ENCODE data around the gene NHSL1. TPM values are rescaled to one million over a fixed set of nuclear protein-coding genes. Genes with fewer than 3 reads are reported as not detected.
A peak's percentile ranks its signal among the peaks of the same experiment; 100 is the strongest.

NHSL1 gene
- total RNA-seq, 1 donor from 2014 or later = 71.3 TPM

DNA sequence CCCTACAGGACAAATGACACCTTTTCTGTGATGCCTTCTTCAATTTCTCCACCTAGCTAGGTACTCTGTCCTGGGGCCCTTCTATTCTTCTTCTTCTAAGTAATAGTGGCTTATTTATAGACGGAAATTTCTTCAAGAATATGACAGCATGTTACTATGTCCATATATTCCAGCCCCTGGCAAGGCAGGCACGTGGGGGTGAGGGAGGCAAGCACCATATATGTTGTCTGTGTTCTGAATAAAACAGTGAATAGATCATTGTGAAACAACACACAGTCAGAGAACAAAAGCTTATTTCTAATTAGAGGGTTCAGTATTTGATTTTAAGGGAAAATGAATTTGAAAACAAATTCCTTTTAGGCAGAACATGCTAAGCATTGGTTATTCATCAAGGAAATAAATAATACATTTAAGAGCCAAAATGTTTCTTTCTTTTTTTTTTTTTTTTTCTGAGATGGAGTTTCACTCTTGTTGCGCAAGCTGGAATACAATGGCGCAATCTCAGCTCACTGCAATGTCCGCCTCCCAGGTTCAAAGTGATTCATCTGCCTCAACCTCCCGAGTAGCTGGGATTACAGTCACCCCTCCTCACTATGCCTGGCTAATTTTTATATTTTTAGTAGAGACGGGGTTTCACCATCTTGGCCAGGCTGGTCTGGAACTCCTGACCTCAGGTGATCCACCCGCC is 89.1 kb downstream of the NHSL1 start:
- FAIRE-seq (no peak), DNase-seq (ENCODE audit: low spot score in 2 of 2) (no peak)

DNA sequence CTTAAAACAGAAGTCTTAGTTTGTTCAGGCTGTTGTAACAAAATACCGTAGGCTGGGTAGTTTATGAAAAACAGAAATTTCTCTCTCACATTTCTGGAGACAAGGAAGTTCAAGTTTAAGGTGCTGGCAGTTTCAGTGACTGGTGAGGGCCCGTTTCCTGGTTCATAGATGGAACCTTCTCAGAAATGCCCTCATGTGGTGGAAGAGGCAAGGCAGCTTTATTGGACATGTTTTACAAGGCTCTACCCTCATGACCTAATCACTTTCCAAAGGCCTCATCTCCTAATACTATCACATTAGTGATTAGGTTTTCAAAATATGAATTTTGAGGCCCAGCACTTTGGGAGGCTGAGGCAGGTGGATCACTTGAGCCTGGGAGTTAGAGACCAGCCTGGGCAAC is 92.9 kb downstream of the NHSL1 start:
- FAIRE-seq = no peak

DNA sequence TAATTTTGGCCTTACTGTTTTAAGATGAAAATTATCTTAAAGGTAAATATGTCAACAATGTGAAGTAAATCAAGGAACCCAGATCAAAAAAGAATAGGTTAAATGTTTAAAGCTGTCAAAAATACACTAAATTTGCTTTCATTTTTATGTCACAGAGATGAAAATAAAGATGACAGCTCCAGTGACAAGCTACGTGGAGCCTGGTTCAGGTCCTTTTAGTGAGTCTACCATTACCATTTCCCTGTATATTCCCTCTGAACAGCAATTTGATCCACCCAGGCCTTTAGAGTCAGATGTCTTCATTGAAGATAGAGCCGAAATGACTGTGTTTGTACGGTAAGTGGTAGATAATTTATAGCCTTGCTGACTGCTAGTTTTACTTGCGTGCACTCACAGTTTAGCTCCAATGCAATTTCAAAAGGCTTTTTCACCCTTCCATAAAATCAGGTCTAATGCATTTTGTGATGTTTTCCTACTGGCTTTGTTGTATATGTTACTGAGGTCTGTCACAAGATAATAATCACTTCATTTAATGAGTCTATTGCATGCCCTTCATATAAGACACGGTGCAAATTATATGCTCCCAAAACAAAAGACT is 93.4 kb downstream of the NHSL1 start:
- FAIRE-seq (no peak), DNase-seq (ENCODE audit: low spot score in 2 of 2) (no peak)

More for the DNA sequence above, 92.9 kb downstream of the NHSL1 start:
- DNase-seq (ENCODE audit: low spot score in 2 of 2) = no peak

DNA sequence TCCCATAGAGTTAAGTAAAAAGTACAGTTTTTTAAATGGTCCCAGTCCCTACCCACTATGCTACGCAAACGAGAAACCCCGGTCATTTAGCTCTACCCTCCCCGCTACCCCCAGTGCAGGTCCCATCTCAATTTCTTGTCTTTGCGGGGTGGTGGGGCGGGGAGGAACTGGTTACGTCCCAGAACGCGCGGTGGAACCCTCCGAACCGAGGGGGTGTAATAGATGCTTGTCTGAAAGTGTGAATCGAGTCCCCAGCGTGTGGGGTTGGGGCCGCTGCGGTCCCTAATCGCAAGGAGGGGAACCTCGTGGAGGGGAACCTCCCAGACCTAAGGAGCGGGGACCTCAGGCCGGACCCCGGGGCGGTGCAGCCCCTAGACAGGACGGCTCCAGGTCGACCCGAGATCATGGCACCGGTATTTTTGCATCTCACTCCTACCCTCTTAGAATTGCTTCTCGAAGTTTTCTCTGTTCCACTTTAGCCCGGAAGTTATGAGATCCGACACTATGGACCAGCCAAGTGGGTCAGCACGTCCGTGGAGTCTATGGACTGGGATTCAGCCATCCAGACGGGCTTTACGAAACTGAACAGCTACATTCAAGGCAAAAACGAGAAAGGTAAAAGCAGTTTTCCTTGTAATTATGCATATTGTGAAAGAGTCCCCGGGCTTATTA is 94.5 kb downstream of the NHSL1 start:
- DNase-seq (ENCODE audit: low spot score in 2 of 2) (peak in 1 of 2 donors; percentile 32), FAIRE-seq (no peak)

DNA sequence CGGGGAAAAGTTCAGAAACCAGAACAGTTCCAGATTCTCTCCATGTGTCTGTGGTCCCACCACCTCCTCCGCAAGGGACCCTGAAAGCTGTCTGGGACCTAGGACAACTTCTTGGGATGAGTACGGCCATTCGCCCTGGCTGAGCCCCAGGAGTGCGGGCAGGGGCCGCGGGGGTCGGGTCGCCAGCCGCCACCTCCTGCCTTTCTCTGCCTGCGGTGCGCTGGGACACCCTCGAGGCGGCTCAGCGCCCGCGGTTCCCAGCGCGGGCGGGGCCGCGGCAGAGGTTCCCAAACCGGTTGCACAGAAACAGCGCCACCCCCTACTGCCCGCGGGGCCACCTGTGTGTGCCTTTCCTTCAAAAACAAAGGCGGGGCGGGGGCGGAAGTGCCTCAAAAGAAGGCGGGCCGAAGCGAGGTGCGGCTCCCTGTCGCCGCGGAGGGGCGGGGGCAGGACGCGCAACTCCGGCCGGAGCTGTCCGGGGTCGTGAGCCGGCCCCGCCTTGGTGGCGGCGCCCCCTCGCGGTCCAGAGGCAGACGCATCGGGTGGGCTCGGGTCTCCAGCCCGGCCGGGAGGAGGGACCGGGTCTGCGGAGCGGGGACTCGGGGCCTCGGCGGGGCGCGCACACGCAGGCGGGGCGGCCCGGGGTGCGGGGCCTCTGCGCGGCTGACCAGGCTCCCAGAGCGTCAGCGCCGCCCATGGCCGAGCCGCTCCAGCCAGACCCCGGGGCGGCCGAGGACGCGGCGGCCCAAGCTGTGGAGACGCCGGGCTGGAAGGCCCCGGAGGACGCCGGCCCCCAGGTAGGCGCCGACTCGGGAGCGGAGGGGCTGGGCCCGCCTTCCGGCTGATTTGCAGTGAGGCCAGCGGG is 95.3 kb downstream of the NHSL1 start, which contains the start of gene HEBP2:
HEBP2 (plus strand) TSS at position 423 of the 865 bp plus-strand sequence; CDS start at position 696, 273 bp downstream.
- FAIRE-seq (no peak), DNase-seq (ENCODE audit: low spot score in 2 of 2) (peak; percentile 84 to 87)

DNA sequence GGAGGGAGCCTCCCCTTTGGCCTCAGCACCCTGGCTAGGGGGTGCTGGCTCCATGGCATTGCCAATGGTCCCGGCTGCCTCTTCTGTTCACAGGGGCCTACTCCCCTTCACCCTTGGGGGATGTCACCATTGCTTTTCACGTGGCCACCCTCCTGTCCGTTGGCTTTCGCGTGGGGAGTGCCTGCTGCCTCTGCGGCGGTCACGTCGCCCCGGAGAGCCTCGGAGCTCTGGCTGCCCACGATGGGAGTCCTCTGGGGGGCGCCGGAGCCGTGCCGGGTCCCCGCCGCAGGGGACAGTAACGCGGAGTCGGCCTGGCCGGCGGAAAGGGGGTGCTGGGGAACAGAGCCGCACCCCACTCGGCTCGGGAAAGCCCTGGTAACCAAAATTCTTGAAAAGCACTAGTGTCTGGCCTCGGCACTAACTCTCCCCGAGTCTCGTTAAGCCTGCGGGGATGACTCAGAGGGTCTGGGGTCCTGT is 95.9 kb downstream of the NHSL1 start:
- FAIRE-seq (no peak), DNase-seq (ENCODE audit: low spot score in 2 of 2) (peak; percentile 40 to 55)

DNA sequence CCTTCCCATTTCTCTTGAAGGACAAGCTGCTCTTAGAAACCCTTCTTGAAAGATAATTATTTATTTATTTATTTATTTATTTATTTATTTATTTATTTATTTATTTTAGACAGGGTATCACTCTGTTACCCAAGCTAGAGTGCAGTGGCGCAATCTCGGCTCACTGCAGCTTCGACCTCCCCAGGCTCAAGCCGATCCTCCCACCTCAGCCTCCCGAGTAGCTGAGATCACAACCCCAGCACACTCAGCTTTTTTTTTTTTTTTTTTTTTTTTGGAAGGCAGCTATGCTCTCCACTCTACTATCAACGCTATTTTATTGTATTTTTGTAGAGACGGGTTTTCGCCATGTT is 96.5 kb downstream of the NHSL1 start:
- DNase-seq (ENCODE audit: low spot score in 2 of 2) (no peak), FAIRE-seq (no peak)

DNA sequence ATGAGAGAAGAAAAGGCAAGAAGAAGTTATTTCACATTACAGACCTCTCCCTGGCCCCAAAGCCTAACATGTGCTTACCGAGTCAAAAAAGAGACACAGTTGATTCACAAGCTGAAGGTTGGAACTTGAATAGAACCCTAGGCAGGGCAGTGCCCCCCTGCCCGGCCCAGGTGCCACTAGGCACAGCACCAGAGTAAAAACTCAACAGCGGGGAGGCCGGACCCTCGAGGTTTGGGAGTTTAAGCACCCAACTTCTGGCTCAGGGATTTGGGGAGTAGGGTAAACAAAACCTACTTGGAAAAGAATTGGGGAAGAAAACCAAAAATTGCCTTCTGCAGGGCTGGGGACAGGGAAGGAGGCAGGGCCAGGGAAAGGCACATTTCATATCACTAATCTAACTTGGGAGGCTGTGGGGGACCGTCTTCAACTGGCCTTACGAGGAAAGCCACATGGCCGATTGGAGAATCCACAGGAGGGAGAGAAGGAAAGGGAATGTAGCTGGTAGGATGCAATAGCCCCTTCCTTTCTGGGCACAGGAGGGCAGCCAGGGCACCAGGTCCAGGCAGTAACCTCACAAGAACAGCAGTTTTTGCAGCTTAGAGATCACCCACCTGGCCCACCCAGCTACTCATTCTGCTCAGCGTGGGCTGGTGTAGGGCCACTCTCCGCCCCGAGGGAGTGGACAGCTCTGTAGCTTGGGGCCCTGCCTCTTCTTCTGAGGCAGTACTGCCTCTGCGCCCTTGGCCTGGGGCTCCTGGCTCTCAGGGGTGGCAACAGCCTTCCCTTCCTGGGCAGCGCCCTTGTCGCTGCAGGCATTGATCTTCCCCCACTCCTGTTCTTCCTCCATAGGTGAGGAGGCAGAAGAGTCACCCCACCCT is 97.1 kb downstream of the NHSL1 start:
- no peak for DNase-seq (ENCODE audit: low spot score in 2 of 2)
- FAIRE-seq = no peak

DNA sequence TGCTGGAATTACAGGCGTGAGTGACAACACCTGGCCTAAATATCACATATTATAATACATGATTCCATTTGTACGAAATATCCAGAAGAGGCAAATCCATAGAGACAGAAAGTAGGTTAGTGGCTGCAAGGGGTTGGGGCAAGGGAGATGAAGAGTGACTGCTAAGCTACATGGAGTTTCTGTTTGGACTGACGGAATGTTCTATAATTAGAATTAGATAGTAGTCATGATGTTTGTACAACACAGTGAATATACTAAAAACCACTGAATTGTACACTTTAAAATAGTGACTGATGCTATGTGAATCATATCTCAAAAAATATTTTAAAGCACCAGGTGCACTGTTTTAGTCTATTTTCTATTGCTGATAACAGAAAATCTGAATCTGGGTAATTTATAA is 99.0 kb downstream of the NHSL1 start:
- DNase-seq (ENCODE audit: low spot score in 2 of 2) (no peak), FAIRE-seq (no peak)

DNA sequence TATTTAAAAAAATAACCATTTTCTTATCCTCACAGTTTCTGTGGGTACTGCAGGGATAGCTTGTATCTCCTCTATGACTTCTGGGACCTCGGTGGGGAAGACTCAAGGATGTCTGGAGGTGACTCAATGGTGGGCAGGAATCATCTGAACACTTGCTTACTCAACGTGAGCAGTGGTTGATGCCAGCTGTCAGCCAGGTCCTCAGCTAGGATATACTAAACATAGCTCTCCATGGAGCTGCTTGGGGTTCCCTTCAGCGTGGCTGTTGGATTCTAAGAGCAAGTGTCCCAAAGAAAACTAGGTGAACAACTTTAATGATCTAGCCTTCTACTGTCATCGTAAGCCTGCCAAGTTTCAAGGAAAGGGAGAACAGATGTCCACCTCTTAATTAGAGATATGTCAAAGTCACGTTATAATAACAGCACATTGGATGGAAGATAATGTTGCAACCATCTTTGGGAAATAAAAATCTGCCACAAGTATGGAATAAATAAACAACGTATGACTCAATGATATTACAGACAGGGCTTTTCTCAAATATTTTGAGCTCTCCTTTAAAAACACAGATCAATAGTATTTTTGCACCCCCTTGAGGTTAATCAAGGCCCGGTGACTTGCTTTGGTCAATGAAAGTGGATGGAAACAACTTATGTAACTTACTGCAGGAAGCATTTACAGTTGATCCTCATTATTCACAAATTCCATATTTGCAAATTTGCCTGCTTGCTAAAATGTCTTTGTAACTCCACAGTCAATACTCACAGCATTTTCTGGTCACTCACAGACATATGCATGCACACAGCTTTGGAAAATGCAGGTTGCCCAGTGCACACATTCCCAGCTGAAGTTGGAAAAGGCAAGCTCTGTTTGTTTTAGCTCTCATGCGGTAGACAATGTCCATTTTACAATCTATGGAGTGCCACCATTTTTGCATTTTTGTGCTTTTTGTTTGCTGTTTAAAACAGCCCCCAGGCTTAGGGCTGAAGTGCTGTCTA is 101.9 kb downstream of the NHSL1 start:
- FAIRE-seq (no peak), DNase-seq (ENCODE audit: low spot score in 2 of 2) (no peak)

DNA sequence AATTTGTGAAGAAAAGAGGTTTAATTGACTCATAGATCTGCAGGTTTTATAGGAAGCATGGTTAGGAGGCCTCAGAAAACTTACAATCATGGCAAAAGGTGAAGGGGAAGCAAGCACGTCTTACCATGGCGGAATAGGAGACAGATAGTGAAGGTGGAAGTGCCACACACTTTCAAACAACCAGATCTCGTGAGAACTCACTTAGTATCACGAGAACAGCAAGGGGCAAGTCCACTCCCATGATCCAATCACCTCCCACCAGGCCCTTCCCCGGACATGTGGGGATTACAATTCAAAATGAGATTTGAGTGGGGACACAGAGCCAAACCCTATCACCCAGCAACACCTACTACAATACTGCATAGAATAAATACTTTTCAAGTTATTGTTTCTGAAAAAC is 102.6 kb downstream of the NHSL1 start:
- no peak for FAIRE-seq
- no peak for DNase-seq (ENCODE audit: low spot score in 2 of 2)

DNA sequence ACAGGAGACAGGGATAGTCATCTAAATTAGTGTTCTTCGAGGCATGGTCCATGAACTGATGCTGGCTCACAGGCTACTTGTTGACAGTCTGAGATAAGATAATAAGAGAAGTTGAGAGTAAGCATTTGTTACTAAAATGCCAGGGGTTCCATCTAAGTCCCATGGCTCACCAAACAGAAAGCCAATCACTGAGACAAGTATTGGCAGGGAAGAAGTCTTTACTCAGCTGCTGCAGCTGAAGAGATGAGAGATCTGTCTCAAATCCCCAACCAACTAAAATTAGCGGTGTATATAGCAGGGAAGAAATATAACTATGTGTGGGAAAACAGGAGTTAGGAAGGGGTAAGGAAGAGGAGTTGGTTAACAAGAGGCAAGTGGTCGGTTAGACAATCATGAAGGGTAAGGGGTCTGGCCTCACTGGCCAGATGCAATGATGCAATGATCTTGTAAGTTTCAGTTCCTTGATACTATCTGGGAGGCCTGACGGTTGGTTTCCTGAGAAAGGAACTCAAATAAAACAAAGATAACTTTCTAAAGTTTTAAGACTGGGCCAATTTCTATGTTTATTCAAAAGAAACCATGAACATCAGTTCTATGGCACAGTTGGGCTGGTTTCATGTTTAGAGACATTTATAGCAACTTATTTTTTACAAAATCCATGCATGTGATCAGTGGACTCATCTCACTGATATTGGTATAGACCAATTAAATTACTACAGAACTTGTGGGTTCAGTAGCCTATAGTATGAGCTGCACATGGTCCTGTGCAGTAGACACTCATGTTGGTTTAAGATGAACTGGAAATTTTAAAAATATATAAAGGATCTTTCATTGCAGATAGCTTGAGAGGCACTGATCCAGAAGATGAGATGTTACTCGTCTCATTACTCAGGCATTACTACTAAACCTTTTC is 105.2 kb downstream of the NHSL1 start:
- FAIRE-seq (no peak), DNase-seq (ENCODE audit: low spot score in 2 of 2) (no peak)

DNA sequence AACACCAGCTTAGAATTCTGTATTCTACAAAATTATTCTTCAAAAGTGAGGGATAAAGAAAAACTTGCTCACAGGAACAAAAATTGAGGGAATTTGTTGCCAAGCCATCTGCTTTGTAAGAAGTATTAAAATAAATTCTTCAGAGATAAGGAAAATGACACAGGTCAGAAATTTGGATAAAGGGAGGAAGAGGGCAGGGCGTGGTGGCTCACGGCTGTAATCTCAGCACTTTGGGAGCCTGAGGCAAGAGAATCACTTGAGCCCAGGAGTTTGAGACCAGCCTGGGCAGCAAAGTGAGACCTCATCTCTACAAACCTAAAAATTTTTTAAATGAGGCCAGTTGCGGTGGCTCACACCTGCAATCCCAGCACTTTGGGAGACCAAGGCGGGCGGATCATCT is 109.7 kb downstream of the NHSL1 start:
- no peak for FAIRE-seq

DNA sequence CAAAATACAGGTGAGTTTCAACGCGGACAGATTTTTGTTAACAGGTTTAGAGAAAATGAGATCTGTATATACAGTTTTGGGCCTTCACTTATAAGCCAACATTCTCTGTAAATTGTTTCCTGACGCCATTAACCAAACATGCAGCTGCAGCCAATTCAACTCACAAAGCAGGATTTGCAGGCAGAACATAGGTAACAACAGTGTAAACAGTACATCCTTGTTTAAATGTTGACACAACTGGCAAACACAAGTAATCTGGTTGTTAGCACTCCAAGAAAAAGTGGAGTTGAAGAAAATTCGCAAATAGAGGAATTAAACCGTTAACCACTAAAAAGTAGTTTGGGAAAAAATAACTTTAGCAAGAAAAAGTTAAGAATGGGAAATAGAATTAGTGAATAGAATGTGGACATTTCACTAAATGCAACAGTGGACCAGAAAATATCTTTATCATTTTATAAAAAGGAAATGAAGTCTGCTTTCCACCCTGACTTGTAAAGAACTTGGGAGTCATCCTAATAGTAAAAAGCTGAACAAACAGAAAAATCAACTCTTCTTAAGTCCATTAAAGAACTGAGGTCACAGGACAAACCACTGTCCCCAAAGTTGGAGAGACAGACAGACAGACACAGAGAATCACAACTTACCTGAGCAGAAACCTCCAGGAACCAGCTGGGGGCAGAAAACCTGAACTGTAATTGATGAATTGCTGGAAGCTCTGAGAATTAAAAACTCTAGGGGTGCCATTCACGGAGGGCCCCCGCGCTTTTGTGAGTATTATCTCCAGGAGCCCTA is 111.5 kb downstream of the NHSL1 start:
- FAIRE-seq (no peak), DNase-seq (ENCODE audit: low spot score in 2 of 2) (no peak)

More for the DNA sequence above, 109.7 kb downstream of the NHSL1 start:
- no peak for DNase-seq (ENCODE audit: low spot score in 2 of 2)

DNA sequence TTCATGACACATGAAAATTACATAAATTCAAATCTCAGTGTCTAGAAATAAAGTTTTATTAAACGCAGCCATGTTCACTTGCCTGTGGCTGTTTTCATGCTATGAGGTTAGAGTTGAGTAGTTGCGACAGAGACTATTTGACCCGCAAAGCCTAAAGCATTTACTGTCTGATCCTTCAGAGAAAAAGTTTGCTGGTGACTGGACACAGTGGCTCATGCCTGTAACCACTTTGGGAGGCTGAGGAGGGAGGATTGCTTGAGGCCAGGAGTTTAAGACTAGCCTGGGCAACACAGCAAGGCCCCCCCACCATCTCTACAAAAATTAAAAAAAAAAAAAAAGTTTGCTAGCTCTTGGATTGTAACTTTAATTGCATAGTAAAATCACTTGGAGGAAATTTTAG is 112.4 kb downstream of the NHSL1 start:
- DNase-seq (ENCODE audit: low spot score in 2 of 2) (no peak), FAIRE-seq (no peak)

DNA sequence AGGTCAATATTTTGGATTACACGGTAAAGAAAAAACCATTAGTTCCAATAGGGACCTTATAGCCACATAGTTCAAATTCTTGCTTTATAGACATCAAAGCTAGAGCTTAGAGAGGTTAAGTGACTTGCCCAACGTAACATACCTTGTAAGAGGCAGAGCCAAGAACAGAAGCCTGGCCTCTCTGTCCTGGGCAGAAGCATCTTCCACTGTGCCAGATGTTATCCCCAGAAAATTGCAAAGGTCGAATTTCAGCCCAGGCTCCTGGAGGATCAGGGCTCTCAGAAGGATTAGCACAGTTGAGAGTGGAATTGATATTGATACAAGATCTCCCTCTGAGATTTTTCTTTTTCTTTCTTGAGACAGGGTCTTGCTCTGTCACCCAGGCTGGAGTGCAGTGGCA is 115.5 kb downstream of the NHSL1 start:
- FAIRE-seq (no peak), DNase-seq (ENCODE audit: low spot score in 2 of 2) (no peak)

Data from frontal cortex (tissue), 4 donors.